Panc1 (cell line): Measurements from ENCODE around the gene NUP54. TPM values are rescaled to one million over a fixed set of nuclear protein-coding genes. Genes with fewer than 3 reads are reported as not detected.

Source experiments
- ATAC-seq: fragments of 200-7000 bp; cut with Tn5 transposase; 2 replicates; pipeline ENCODE4 v1.9.1; 2020; ENCODE audit warnings: mild to moderate bottlenecking, moderate library complexity
- BruUV-seq: library from RNA; stranded (reverse); fragments of 400-500 nt; replicated peaks from 2 replicates; lab custom pipeline; 2021; lab: Mats Ljungman, UMichigan
- CTCF ChIA-PET: fragments of 300-600 bp; sonication (Branson Sonifier 250); formaldehyde crosslinking; loops from one replicate; lab custom pipeline; 2022; ENCODE audit warnings: antibody characterized with exemption; lab: Charles Lee
- POLR2A ChIA-PET: fragments of 300-600 bp; sonication (Branson Sonifier 250); formaldehyde crosslinking; loops from one replicate; lab custom pipeline; 2022; ENCODE audit warnings: antibody characterized with exemption; lab: Charles Lee
- DNase-seq: peaks from one replicate; pipeline ENCODE4 v3.0.0-alpha.2; 2010; ENCODE audit warnings: low read depth, low spot score
- H3K27ac ChIP-seq: 2 replicates; pipeline ENCODE4 v1.5.1; 2011; ENCODE audit warnings: mild to moderate bottlenecking, low read length, inconsistent platforms
- H3K27me3 ChIP-seq: fragments of 200-500 bp; sonication (Bioruptor generic); 2 replicates; pipeline ENCODE4 v1.6.0; 2014; ENCODE audit warnings: low read length, inconsistent platforms; ENCODE audit not compliant: control insufficient read depth, insufficient read depth
- H3K36me3 ChIP-seq: fragments of 200-500 bp; sonication (Bioruptor generic); 2 replicates; pipeline ENCODE4 v1.5.1; 2014; ENCODE audit warnings: inconsistent platforms, mild to moderate bottlenecking, low read length, moderate library complexity; ENCODE audit not compliant: control insufficient read depth, insufficient read depth
- H3K4me1 ChIP-seq: 2 replicates; pipeline ENCODE4 v1.5.1; 2011; ENCODE audit warnings: inconsistent platforms, mild to moderate bottlenecking, low read length, moderate library complexity; ENCODE audit not compliant: control insufficient read depth, insufficient read depth
- H3K4me3 ChIP-seq, 2 experiments: 2 replicates each; pipeline ENCODE4 v1.5.1; 2011 to 2012; ENCODE audit warnings: low read depth in 2 of 2, low read length in 2 of 2, mild to moderate bottlenecking in 2 of 2, inconsistent platforms in 1 of 2, moderate library complexity in 1 of 2
- H3K9me3 ChIP-seq: fragments of 200-500 bp; sonication (Bioruptor generic); 2 replicates; pipeline ENCODE4 v1.5.1; 2014; ENCODE audit warnings: low read depth, mild to moderate bottlenecking, inconsistent platforms, low read length, moderate library complexity; ENCODE audit not compliant: control insufficient read depth, insufficient read depth
- POLR2AphosphoS5 ChIP-seq: IDR thresholded peaks from 2 replicates; pipeline ENCODE4 v1.6.1; 2012; ENCODE audit warnings: mild to moderate bottlenecking, low read depth, low read length, moderate library complexity
- SIN3A ChIP-seq: IDR thresholded peaks from 2 replicates; pipeline ENCODE4 v1.6.1; 2012; ENCODE audit warnings: low read depth, mild to moderate bottlenecking, low read length, moderate library complexity, borderline replicate concordance; ENCODE audit not compliant: insufficient read depth
- TCF7L2 ChIP-seq: IDR thresholded peaks from 2 replicates; pipeline ENCODE4 v1.6.1; 2011; ENCODE audit warnings: mild to moderate bottlenecking, low read depth, low read length, inconsistent platforms
- in situ Hi-C: cut with HindIII; loops from 2 replicates; pipeline ENCODE4 v1.10.0; 2016; ENCODE audit warnings: low sequenced_read_pairs, low pct_unique_long_range_greater_than_20kb
- intact Hi-C: fragments of 100-400 bp; cut with micrococcal nuclease; formaldehyde crosslinking; loops from one replicate; pipeline ENCODE4 v1.10.0; 2022; ENCODE audit not compliant: unreplicated experiment
- total RNA-seq: library from RNA; stranded (reverse); gene quantifications from one replicate; pipeline ENCODE4 v1.2.1, GENCODE V29; 2021; ENCODE audit not compliant: unreplicated experiment
- TF ChIP-seq, protein P1 (sequence below), 2 experiments: IDR thresholded peaks; 2 replicates each; pipeline ENCODE4 v1.6.1; 2011 to 2012; ENCODE audit warnings: low read depth in 2 of 2, control low read depth in 1 of 2, low read length in 1 of 2, mild to moderate bottlenecking in 1 of 2, moderate library complexity in 1 of 2; ENCODE audit not compliant: insufficient read depth in 1 of 2
- TF ChIP-seq, protein P2 (sequence below): fragments of 450-650 bp; IDR thresholded peaks from 2 replicates; pipeline ENCODE4 v1.5.1; 2017; ENCODE audit warnings: mild to moderate bottlenecking

Gene NUP54
- total RNA-seq, 1 experiment from 2014 or later, result 32.1 TPM

- intact Hi-C loops, result no loop called here
Observed at GRCh38 chr4:76084542-76084941, 63.7 kb downstream of the NUP54 start.

DNA sequence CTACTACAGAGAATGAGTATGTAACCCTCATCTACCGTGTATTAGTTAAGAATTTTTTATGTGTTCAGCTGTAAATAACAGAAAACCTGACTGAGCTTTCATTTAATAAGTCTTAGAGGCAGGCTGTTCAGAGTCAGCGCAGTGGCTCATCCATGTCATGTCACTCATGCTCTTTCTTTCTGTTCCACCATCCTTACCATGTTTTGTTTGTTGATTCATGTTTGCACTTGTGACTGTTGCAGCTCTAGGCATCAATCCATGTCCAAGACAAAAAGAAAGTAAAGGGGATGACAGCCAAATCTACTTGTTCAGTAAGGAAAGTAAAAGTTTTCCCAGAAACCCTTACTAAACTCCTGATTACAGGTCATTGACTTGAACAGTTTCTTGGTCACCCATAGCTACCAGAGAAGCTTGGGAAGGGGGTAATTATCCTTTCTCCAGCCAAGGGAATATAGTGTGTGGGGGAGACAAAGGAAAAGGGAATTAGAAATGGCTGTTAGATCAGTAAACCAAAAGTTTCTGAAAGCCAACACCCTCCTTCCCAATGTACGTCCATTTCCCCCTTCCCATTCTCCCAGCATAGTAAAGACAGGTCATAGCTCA is 64.7 kb downstream of the NUP54 start:
- no peaks in the 10 kb centered on the region; the same call in 1 of the 2 replicates for H3K27me3 ChIP-seq
- H3K4me1 ChIP-seq, result no peaks in the 10 kb centered on the region
- no peak overlapping the region for H3K4me3 ChIP-seq
- ATAC-seq, result no peak
- H3K36me3 ChIP-seq, result no peaks in the 10 kb centered on the region
- CTCF ChIA-PET, result interaction anchor here (1.2 kb wide), 1 partner anchor 20 kb away, joined by 6 read pairs; no protein-coding TSS in a partner anchor
- DNase-seq, result no peak
- BruUV-seq, result no TSS peak
- H3K27ac ChIP-seq, result no peak overlapping the region
- POLR2A ChIA-PET, result no interaction called here
- H3K9me3 ChIP-seq, result no peaks in the 10 kb centered on the region
- in situ Hi-C loops (no loop called here), intact Hi-C loops (no loop called here)
- TF ChIP-seq, protein P1, sequence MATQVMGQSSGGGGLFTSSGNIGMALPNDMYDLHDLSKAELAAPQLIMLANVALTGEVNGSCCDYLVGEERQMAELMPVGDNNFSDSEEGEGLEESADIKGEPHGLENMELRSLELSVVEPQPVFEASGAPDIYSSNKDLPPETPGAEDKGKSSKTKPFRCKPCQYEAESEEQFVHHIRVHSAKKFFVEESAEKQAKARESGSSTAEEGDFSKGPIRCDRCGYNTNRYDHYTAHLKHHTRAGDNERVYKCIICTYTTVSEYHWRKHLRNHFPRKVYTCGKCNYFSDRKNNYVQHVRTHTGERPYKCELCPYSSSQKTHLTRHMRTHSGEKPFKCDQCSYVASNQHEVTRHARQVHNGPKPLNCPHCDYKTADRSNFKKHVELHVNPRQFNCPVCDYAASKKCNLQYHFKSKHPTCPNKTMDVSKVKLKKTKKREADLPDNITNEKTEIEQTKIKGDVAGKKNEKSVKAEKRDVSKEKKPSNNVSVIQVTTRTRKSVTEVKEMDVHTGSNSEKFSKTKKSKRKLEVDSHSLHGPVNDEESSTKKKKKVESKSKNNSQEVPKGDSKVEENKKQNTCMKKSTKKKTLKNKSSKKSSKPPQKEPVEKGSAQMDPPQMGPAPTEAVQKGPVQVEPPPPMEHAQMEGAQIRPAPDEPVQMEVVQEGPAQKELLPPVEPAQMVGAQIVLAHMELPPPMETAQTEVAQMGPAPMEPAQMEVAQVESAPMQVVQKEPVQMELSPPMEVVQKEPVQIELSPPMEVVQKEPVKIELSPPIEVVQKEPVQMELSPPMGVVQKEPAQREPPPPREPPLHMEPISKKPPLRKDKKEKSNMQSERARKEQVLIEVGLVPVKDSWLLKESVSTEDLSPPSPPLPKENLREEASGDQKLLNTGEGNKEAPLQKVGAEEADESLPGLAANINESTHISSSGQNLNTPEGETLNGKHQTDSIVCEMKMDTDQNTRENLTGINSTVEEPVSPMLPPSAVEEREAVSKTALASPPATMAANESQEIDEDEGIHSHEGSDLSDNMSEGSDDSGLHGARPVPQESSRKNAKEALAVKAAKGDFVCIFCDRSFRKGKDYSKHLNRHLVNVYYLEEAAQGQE (IDR thresholded peaks at IDR 0.05; ENCODE audit: insufficient read depth in 1 of 2, low read depth in 2 of 2, low read length in 1 of 2), result no peak
- TF ChIP-seq POLR2AphosphoS5 (no peak), TCF7L2 (no peak), SIN3A (no peak)
- TF ChIP-seq, protein P2, sequence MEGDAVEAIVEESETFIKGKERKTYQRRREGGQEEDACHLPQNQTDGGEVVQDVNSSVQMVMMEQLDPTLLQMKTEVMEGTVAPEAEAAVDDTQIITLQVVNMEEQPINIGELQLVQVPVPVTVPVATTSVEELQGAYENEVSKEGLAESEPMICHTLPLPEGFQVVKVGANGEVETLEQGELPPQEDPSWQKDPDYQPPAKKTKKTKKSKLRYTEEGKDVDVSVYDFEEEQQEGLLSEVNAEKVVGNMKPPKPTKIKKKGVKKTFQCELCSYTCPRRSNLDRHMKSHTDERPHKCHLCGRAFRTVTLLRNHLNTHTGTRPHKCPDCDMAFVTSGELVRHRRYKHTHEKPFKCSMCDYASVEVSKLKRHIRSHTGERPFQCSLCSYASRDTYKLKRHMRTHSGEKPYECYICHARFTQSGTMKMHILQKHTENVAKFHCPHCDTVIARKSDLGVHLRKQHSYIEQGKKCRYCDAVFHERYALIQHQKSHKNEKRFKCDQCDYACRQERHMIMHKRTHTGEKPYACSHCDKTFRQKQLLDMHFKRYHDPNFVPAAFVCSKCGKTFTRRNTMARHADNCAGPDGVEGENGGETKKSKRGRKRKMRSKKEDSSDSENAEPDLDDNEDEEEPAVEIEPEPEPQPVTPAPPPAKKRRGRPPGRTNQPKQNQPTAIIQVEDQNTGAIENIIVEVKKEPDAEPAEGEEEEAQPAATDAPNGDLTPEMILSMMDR, result no peak

More at GRCh38 chr4:76084542-76084941, 63.7 kb downstream of the NUP54 start:
- Histone ChIP-seq H3K4me1 (no peaks in the 10 kb centered on the region), H3K9me3 (no peaks in the 10 kb centered on the region), H3K36me3 (no peaks in the 10 kb centered on the region), H3K4me3 (no peak overlapping the region), H3K27ac (no peak overlapping the region), H3K27me3 (no peaks in the 10 kb centered on the region; the same call in 1 of the 2 replicates)
- ChIA-PET CTCF (interaction anchor here (1.2 kb wide), 1 partner anchor 19 kb away, joined by 6 read pairs; no protein-coding TSS in a partner anchor), POLR2A (no interaction called here)
- in situ Hi-C loops, result no loop called here
- TF ChIP-seq, protein P2, result no peak
- no peak for TF ChIP-seq TCF7L2
- no peak for TF ChIP-seq POLR2AphosphoS5
- TF ChIP-seq SIN3A, result no peak
- TF ChIP-seq, protein P1 (IDR thresholded peaks at IDR 0.05; ENCODE audit: insufficient read depth in 1 of 2, low read depth in 2 of 2, low read length in 1 of 2), result no peak
- ATAC-seq, result no peak
- no TSS peak for BruUV-seq
- DNase-seq, result no peak
